Muscle of back (tissue), 13 donors: Measurements from ENCODE around the gene CDY1. TPM values are rescaled to one million over a fixed set of nuclear protein-coding genes. Genes with fewer than 3 reads are reported as not detected.
"Not testable (repeated sequence)": the region's sequence is repeated elsewhere in the genome, so short reads cannot be mapped to it uniquely, and the experiment has no call there.

Experiments used
- DNase-seq, 3 donors: peaks; one replicate each; pipeline versions ENCODE4 v3.0.0 to v3.0.0-alpha.2; 2013
- long read RNA-seq, 9 donors: transcript quantifications; one replicate each; lab custom pipeline, GENCODE V29; 2026
- polyA plus RNA-seq, 10 donors: library from polyadenylated mRNA; unstranded; fragments of 120-200 nt; gene quantifications; one replicate each; pipeline ENCODE4 v1.2.1, GENCODE V29; 2013; ENCODE audit not compliant: insufficient read length in 10 of 10

Gene CDY1
- not detected for polyA plus RNA-seq
- long read RNA-seq, donor 1 = 0 reads
- long read RNA-seq, donor 2 = 0 reads
- long read RNA-seq, donor 3 = 0 reads
- long read RNA-seq, donor 4 = 0 reads
- long read RNA-seq, donor 5 = 0 reads
- long read RNA-seq, donor 6 = 0 reads
- long read RNA-seq, donor 7 = 0 reads
- long read RNA-seq, donor 8 = 0 reads
- long read RNA-seq, donor 9 = 0 reads

GRCh38 chrY:25621817-25622216 is at the start of gene CDY1:
TSS of gene CDY1 (plus strand) at chrY:25622117. CDS start at chrY:25622443, 326 bp downstream.
- not testable (repeated sequence) for DNase-seq

- not testable (repeated sequence) for DNase-seq
These were observed 28.6 kb upstream of the CDY1 start for GRCh38 chrY:25593336-25593735.

- not testable (repeated sequence) for DNase-seq
These were observed 1.7 kb upstream of the CDY1 start for GRCh38 chrY:25620209-25620608.

GRCh38 chrY:25626524-25626923 is 4.6 kb downstream of the CDY1 start:
- not testable (repeated sequence) for DNase-seq

- DNase-seq = not testable (repeated sequence)
These were observed 8.6 kb downstream of the CDY1 start for GRCh38 chrY:25630383-25631112.

GRCh38 chrY:25639852-25640251 is 17.9 kb downstream of the CDY1 start:
- DNase-seq = not testable (repeated sequence)

GRCh38 chrY:25643024-25643915 is 21.4 kb downstream of the CDY1 start:
- DNase-seq = not testable (repeated sequence)
